Pons (tissue), 1 donor: ENCODE results near the gene PHC2.
A peak's percentile ranks its signal among the peaks of the same experiment; 100 is the strongest.

Experiments used
- DNase-seq: peaks from one replicate; pipeline ENCODE4 v3.0.0-alpha.2; 2016; ENCODE audit warnings: low spot score

The PHC2 gene

DNA sequence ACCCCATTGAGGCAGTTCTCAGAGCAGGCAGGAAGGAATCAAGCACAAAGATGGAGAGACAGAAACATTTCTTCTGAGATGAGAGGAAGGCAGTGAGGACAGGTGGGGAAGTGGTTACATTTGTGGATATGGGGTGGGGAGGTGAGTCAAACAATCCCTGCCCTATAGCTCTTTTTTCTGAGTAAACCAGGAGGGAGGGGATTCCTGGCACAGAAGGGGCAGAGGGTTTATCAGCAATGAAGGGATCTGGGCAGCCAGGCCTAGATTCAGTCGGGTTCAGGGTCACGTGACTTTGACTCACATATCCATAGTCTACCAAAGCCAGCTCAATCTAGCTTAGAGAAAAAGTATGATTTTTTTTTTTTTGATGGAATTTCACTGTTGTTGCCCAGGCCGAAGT lies 15.7 kb upstream of the PHC2 start:
- no peak for DNase-seq

DNA sequence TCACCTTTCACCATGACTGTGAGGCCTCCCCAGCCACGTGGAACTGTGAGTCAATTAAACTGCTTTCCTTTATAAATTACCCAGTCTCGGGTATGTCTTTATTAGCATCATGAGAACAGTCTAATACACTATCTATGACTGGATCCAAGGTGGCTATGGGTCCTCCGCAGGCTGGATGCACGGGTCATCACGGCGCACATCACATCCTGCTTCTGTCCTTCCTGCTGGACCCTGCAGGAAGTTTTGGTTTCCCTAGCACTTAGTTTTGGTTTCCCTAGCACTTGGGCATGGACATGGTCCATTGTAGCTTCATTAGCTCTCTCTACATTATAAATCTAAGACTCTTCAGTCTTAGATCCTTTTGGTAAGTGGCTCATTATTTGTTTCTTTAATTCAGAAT lies 14.2 kb upstream of the PHC2 start:
- DNase-seq: no peak

- DNase-seq: no peak
These were observed 12.8 kb upstream of the PHC2 start for GRCh38 chr1:33443705-33444180.

- DNase-seq: no peak
These were observed 12.3 kb upstream of the PHC2 start for GRCh38 chr1:33443080-33443704.

DNA sequence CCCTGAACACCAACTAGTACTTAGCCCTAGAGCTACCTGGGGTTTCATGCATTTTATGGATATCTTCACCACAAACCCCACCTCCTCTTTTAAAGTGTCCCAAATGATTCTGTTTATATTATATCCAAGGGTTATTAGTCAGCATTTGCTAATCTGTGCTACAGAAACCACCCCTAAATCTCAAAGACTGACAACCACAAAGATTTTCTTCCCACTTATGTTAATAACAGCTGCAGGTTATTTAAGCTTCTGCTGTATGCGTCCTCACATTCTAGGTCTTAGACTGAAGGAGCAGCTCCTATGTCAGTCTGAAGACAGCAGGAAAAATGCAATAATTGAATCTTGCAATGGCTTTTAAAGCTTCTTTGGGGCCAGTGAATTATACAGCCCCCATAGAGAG lies 11.2 kb upstream of the PHC2 start:
- no peak for DNase-seq

GRCh38 chr1:33441088-33441745 lies 10.3 kb upstream of the PHC2 start:
- DNase-seq: no peak

GRCh38 chr1:33439662-33440061 lies 8.8 kb upstream of the PHC2 start:
- DNase-seq: no peak

- DNase-seq: no peak
These were observed 7.7 kb upstream of the PHC2 start for GRCh38 chr1:33438364-33439160.

GRCh38 chr1:33436557-33437285 lies 5.8 kb upstream of the PHC2 start:
- DNase-seq: peak; percentile 74

- DNase-seq: no peak
These were observed 4.4 kb upstream of the PHC2 start for GRCh38 chr1:33435096-33435820.

GRCh38 chr1:33434363-33434750 lies 3.5 kb upstream of the PHC2 start:
- DNase-seq: no peak

DNA sequence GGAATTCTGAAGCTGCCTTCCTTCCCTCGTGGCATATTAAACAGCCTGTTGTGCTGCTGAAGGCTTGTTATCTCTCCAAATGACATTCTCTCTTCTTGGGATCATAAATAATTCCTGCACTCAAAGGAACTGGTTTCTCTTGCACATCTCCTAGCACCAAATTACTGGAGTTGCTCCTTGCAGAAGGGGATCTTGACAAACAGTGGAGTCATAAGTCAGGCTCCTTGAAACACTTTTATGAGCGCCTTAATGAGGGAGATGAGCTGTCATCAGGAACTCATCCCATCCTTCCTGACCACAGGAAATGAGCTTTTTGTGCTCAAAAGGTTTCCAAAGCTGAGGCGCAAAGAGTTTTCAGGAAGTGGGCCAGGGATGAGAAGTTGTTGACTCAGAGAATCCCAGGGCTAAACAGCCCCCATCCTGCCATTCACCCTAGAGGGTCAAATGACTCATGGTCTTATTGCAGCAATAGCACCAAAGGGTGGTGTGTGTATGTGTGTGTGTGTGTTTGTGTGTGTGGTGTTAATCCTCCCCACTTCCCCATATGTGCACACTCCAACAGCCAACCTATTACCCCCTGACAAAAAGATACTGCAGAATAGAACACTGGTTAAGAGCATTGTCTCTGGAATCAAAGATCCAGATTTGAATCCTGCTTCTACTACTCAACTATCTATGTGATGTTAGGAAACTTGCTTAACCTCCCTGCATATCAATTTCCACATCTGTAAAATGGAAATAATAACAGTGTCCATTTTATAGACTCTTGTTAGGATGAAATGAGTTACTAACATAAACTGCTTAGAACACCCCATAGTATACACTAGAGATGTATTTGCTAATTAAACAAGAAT lies 2.8 kb upstream of the PHC2 start:
- DNase-seq: peak; percentile 63

DNA sequence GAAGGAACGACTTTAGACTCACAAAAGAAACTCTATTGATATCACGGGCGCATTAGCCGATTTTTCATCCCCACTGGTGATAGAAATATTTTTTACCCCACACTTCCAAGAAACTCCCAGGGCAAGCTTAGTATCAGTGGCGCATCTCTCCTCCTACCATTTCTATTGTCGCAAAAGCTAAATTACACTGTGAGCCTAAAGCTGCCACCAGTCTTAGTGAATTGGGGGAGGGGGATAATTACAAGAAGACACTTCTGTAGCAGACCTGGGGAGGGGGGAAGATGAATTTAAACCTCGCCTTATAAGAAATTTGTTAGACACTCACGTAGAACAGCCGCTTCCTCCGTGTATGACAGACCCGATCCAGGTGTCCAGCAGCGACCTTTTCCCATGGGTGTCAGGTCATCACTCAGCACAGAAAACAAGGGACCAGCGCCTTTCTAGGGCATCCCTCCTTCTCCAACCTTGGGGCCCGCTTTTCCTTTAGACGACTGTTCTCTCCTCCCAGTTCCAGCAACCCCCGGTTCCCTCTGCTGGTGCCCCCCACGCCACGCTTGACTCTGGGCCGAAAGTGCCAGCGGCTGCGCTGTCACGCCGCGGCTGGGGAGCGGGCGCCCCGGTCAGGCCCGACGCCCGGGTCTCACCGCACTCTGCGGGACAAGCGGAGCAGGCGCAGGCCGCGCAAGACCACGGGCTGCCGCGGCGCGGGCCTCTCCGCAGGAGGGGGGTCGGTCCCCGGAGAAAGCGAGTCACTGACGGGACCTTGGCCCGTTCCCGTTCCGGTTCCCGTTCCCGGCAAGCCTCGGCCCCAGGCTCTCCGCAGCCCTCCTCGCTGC lies 821 bp downstream of the PHC2 start:
- DNase-seq: peak; percentile 28

GRCh38 chr1:33429332-33429731 lies 1.6 kb downstream of the PHC2 start:
- peak; percentile 31 for DNase-seq

GRCh38 chr1:33428661-33429060 lies 2.2 kb downstream of the PHC2 start:
- no peak for DNase-seq

GRCh38 chr1:33426916-33427315 lies 4.0 kb downstream of the PHC2 start:
- no peak for DNase-seq

- no peak for DNase-seq
These were observed 5.0 kb downstream of the PHC2 start for GRCh38 chr1:33425900-33426299.

DNA sequence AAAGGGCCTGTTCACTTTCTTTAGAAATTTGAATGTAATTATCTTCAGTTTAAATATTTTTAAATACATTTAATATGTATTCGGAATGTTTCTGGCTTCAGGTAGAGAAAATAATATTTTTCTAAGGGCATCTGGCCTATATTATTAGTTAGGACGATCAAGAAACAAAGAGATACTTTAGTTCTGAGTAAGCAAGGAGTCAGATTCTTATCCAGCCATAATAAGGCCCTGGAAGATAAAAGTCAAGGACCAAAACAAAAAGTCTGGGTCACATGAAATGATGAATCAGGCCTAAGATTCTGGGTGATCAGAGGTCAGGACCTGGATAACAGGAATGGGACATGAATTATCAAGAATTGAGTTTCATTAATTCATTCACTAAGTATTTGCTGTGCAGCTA lies 6.3 kb downstream of the PHC2 start:
- DNase-seq: no peak

- DNase-seq: no peak
These were observed 6.7 kb downstream of the PHC2 start for GRCh38 chr1:33424205-33424604.
